ENCODE measurements around the gene ZIC4. TPM values are rescaled to one million over a fixed set of nuclear protein-coding genes. Genes with fewer than 3 reads are reported as not detected.

ZIC4 gene
- total RNA-seq, 1 experiment from 2014 or later, result 1.1 TPM

DNA sequence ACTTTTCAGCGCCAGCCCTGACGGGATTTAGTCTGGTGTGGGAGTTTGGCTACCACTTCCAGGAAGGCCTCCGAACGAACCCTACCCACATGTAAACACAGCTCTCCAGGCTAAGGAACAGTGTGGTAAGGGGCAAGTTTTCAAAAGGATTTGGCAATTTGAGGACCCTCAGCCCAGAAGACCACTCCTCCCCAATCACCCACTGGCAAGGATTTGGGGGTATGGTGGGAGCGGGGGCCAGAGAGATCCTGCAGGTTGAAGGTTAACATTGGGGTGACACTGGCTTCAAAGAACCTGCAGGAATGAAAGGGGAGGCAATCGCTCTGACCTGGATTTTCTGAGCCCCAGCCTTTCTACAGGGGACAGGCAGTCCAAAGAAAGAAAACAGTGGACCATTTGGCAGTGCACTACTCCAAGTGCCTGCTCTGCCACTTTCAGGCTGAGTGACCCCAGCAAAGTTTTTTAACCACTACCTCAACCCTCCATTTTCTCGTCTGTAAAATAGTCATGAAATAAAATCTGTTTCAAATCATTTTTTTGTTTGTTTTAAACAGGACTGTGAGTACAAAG lies 34.5 kb downstream of the ZIC4 start:
- DNase-seq (ENCODE audit: low read depth), result no peak

- DNase-seq (ENCODE audit: low read depth), result no peak
Observed at GRCh38 chr3:147371140-147371539, 35.2 kb downstream of the ZIC4 start.

DNA sequence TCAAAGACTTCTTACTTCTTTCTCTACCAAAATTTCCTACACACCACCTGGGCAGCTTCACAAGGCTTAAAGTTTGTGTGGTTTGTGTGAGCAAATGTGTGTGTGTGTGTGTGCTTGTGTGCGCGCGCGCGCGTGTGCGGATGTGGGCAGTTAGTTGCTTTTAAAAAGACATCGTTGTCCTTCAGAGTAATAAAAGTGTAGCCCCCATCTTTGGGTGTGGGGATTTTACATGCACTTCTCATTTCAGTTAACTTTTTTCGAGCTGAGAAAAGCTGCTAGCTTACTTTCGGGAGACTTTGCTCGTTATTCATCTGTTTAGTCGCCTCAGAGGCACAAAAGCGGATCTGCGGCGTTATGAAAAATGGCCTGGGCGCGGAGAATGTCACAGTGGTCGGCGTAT lies 36.0 kb downstream of the ZIC4 start:
- no peak for DNase-seq (ENCODE audit: low read depth)

DNA sequence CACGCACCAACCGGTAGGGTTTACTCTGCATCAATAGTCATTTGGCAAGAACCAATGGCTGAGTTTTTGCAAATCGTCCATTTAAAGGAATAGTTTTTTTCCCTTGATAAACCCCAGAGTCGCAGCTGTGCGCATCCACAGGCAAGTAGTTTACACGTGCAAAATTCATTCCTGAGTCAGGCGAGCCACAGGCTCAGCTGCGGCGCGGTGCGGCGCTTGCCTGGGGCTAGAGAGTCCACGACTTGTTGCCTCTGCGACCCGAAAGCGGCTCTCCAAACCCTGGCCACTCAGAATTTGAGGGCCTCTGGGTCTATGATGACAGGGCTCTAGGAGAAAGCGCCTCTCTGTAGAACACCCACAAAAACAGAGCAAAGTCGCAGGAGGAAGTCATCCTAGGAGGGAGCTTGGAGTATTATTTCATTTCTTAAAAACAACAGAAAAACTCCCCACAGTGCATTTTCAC lies 36.7 kb downstream of the ZIC4 start:
- peak; percentile 35 for DNase-seq (ENCODE audit: low read depth)

GRCh38 chr3:147369231-147369630 lies 37.1 kb downstream of the ZIC4 start:
- DNase-seq (ENCODE audit: low read depth), result no peak

GRCh38 chr3:147368561-147369221 lies 37.7 kb downstream of the ZIC4 start:
- no peak for DNase-seq (ENCODE audit: low read depth)

DNA sequence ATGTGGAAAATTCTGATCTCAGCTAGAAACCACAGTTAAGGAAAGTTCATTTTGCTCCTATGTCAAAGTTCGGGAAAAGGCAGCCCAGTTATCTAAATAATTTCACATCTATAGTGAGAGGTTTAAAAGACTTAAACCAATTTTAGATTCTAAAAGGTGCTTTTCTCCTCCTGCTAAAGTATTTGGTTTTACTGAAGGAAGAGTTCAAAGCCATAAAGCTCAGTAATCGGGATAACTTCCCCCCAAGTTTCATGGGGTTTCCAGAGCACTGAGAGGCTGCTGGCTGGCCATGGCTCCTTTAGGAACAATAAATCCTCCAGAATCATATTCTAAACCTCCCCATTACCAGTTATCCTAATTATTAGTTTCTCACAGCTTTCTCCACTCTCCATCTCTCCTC lies 38.2 kb downstream of the ZIC4 start:
- no peak for DNase-seq (ENCODE audit: low read depth)

- no peak for DNase-seq (ENCODE audit: low read depth)
Observed at GRCh38 chr3:147367676-147368075, 38.7 kb downstream of the ZIC4 start.

GRCh38 chr3:147365196-147366115 lies 40.9 kb downstream of the ZIC4 start:
- DNase-seq (ENCODE audit: low read depth), result no peak

DNA sequence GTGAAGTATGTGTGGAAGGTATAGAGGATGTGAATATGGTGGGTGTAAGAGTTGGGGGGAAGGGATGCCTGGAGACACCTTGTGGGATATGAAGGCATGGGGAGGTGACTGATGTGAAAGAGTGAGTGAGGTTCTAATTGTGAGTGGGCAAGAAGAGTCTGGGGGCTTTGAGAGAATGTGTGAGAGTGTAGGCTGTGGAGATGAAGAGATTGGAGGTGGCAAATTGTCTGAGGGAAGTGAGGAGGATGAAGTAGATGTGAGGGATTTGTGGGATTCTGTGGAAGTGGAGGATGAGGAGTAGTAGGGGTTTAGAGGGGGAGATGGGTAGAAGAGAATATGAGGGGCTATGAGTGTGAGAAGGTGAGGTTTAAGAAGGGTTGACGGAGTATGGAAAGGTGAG lies 41.6 kb downstream of the ZIC4 start:
- no peak for DNase-seq (ENCODE audit: low read depth)

GRCh38 chr3:147361454-147362420 lies 44.6 kb downstream of the ZIC4 start:
- DNase-seq (ENCODE audit: low read depth), result peak; percentile 25

DNA sequence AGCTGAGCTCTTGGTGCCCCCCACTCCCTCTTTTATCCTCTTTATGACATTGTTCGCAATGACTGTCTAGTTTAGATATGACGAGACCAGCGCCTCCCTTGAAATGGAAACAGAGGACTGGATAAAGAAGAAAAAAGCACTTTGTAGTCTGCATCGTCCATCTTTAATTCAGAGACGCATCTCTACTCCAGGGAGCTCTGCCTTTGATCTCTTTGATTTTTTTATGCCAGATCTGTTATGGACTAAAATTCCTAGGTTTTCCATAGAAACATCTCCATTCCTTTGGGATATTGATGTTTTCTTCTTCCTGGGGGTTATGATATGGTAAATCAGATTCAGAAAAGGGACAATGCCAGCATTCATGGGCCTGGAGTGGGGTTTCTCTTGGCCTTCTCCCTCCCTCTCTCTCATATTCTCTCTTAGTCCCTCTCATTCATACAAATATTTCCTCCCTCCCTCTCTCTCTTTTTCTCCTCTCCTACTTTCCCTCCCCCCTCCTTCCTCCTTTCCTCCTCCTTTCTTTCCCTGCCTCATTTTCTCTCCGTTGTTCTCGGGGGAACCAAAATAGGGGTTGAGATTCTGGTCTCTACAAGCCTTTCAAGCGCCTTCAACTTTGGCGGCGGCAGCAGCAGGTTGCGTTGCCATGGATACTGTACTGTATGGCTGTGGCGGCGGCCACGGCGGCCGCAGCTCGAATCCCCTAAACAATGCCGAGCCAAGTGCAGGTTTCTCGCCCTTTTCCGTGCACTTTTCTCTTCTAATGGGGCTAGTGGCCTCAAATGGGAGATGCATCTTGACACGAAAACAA lies 45.5 kb downstream of the ZIC4 start:
- DNase-seq (ENCODE audit: low read depth), result no peak

GRCh38 chr3:147360051-147360439 lies 46.3 kb downstream of the ZIC4 start:
- no peak for DNase-seq (ENCODE audit: low read depth)

DNA sequence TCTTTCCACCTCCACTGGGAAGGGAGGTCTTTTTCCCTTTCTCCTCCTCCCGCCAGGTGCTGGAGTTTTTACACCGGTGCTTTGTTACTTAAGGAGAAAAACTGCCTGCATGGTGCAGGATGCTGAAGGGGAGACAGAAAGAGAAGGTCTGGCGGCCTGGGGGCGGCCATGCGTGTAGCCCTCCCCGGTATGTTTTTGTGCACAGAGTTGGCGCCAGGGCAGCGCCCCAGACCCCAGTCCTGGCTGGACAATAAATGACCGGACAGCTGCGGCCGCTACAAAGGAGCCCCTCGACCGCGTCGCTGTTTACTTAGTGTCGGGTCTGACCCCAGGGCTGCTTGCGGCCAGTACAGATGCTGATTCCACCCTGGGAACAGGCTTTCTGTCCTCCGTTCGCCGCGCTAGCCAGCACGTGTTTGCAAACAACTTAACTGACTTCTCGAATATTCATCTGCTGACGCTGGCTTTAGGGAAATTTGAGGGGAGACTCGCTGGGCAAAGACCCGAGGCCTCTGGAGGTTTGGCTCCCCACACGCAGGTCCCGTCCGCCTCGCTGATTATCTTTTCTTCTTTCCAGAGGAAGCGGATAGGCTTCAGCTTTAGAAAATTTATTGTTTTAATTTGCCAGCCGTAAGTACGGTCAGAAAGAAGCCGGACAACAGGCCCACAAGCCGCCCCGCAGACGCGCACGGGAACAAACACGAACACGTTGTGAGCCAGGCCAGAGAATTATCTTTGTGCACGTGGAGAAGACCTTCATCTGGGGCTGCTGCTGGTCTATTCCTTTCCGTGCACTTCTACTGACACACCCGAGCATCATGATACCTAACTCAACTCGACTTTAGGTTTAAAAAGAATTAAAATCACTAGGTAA lies 46.9 kb downstream of the ZIC4 start:
- DNase-seq (ENCODE audit: low read depth), result no peak

DNA sequence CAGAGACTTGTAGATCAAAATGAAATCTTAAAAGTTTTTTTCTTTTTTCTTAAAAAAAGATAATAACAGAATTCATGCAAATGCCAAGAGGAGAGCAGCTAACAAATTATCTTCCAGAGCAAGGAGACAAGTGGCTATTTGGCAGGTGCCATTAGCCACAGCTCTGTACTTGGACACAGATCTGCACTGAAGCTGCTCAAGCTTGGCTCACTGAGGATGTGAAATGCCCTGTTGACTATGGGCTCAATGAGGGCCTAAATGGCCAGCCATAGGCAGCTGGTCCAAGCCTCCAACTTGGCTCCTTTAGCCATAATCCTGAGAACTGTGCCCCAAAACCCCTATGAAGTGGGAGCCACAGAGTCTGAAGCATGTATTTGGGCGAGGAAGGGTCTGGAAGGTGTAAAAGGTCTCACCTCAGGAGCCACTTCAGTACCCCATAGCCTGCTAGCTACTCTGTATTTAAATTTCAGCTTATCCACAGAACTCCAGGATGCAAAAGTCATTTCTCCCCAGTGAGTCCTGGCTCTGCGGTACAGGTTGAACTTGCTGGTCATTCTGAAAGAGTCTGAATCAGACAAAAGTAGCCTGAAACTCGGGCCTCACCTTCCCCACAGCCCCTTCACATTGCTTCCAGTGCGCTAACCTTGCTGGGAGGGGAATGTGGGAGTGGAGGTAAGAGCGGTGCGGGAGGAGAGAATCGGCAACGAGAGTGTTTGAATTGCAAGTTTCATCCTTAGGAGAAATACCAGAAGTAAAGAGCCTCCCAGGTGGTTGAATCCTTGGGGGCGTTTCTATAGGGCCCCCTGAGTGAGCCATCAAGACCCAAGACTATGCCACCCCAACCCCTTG lies 48.0 kb downstream of the ZIC4 start:
- no peak for DNase-seq (ENCODE audit: low read depth)

- DNase-seq (ENCODE audit: low read depth), result no peak
Observed at GRCh38 chr3:147356909-147357900, 49.1 kb downstream of the ZIC4 start.

All from LHCN-M2 (cell line).